ENCODE data around the gene RESP18.

DNA sequence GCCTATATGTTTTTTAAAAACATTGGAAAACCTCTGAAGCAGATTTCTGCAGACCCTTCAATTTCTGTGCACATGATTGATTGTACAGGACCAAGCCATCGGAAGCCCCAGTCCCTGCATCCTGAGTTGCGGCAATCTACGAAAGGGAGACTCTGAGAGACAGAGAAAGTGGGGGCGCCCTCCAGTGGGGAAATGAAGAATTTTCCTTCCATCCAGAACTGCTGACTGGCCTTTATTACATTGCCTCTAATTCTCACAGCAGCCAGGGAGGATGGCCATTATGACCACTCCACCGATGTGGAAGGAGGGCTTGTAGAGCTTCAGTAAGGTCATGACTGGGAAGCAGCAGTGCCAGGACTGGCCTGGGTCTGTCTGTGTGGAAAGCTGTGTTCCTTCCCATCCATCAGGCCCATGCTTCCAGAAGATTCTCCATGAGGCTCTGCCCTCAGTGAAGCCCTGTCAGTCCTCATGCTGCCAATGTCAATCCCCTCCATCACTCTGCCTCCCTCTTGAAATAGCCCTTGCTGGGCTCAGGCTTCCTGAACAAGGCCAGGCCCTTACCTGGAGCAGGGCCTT, 20.0 kb upstream of the RESP18 start:
- TF ChIP-seq, protein P1, sequence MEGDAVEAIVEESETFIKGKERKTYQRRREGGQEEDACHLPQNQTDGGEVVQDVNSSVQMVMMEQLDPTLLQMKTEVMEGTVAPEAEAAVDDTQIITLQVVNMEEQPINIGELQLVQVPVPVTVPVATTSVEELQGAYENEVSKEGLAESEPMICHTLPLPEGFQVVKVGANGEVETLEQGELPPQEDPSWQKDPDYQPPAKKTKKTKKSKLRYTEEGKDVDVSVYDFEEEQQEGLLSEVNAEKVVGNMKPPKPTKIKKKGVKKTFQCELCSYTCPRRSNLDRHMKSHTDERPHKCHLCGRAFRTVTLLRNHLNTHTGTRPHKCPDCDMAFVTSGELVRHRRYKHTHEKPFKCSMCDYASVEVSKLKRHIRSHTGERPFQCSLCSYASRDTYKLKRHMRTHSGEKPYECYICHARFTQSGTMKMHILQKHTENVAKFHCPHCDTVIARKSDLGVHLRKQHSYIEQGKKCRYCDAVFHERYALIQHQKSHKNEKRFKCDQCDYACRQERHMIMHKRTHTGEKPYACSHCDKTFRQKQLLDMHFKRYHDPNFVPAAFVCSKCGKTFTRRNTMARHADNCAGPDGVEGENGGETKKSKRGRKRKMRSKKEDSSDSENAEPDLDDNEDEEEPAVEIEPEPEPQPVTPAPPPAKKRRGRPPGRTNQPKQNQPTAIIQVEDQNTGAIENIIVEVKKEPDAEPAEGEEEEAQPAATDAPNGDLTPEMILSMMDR (IDR thresholded peaks at IDR 0.05): no peak
- no peak for TF ChIP-seq EP300 (IDR thresholded peaks at IDR 0.05)

Measured in ovary (tissue), 3 donors.